ENCODE measurements around the gene ZNF33B. TPM values are rescaled to one million over a fixed set of nuclear protein-coding genes. Genes with fewer than 3 reads are reported as not detected.
A peak's percentile ranks its signal among the peaks of the same experiment; 100 is the strongest.

The ZNF33B gene
- total RNA-seq, 1 donor from 2014 or later: 21.5 TPM

DNA sequence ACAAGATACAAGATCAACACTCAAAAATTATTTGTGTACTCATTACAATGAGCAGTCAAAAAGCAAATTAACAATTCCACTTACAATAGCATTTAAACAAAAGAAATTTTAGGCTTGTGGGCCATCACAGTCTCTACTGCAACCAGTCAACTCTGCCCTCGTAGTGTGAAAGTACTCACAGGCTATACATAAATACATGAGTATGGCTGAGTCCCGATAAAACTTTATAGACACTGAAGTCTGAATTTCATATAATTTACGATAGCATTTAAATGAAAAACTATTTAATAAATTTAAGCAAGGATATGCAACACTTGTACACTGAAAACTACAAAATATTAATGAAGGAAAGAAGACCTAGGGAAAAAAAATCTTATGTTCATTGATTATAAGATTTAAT lies 90.1 kb downstream of the ZNF33B start:
- Mint-ChIP-seq H3K36me3 (ENCODE audit: low read depth) (peaks cover 62% of the 10 kb centered on the region), H3K4me1 (peaks cover 39% of the 10 kb centered on the region), H3K9me3 (peaks cover 21% of the 10 kb centered on the region), H3K27me3 (ENCODE audit: low read depth) (no peaks in the 10 kb centered on the region), H3K4me3 (peak overlapping the region; percentile 14), H3K27ac (ENCODE audit: unreplicated experiment) (no peak overlapping the region)
- DNase-seq (ENCODE audit: low read depth, low spot score): no peak
- TF ChIP-seq, protein P1, sequence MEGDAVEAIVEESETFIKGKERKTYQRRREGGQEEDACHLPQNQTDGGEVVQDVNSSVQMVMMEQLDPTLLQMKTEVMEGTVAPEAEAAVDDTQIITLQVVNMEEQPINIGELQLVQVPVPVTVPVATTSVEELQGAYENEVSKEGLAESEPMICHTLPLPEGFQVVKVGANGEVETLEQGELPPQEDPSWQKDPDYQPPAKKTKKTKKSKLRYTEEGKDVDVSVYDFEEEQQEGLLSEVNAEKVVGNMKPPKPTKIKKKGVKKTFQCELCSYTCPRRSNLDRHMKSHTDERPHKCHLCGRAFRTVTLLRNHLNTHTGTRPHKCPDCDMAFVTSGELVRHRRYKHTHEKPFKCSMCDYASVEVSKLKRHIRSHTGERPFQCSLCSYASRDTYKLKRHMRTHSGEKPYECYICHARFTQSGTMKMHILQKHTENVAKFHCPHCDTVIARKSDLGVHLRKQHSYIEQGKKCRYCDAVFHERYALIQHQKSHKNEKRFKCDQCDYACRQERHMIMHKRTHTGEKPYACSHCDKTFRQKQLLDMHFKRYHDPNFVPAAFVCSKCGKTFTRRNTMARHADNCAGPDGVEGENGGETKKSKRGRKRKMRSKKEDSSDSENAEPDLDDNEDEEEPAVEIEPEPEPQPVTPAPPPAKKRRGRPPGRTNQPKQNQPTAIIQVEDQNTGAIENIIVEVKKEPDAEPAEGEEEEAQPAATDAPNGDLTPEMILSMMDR (conservative IDR thresholded peaks at IDR 0.05): no peak

DNA sequence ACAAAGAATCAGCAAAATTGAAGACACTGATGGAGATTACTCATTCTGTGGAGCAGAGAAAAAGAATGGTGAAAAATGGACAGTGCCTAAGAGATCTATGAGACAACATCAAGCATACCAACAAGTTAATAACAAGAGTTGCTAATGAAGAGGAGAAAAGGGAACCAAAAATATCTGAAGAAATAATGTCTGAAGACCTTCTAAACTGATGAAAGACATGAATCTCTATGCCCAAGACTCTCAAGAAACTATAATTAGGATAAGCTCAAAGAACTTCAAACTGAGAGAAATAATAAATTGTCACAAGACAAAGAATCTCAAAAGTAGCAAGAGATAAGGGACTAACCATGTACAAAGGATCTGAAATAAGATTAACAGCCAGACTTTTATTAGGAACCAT lies 93.4 kb downstream of the ZNF33B start:
- DNase-seq (ENCODE audit: low read depth, low spot score): no peak
- H3K4me3 Mint-ChIP-seq: peak overlapping the region; percentile 33
- no peaks in the 10 kb centered on the region for H3K27me3 Mint-ChIP-seq (ENCODE audit: low read depth)
- H3K4me1 Mint-ChIP-seq: peaks cover 16% of the 10 kb centered on the region
- peaks cover 72% of the 10 kb centered on the region for H3K36me3 Mint-ChIP-seq (ENCODE audit: low read depth)
- peaks cover 29% of the 10 kb centered on the region for H3K9me3 Mint-ChIP-seq
- H3K27ac Mint-ChIP-seq (ENCODE audit: unreplicated experiment): no peak overlapping the region
- TF ChIP-seq, protein P1 (conservative IDR thresholded peaks at IDR 0.05): no peak

- Mint-ChIP-seq H3K4me1 (peaks cover 13% of the 10 kb centered on the region), H3K27ac (ENCODE audit: unreplicated experiment) (no peak overlapping the region), H3K9me3 (peaks cover 27% of the 10 kb centered on the region), H3K4me3 (peak overlapping the region; percentile 52), H3K36me3 (ENCODE audit: low read depth) (peaks cover 70% of the 10 kb centered on the region), H3K27me3 (ENCODE audit: low read depth) (no peaks in the 10 kb centered on the region)
- TF ChIP-seq, protein P1 (conservative IDR thresholded peaks at IDR 0.05): no peak
- DNase-seq (ENCODE audit: low read depth, low spot score): no peak
Observed at GRCh38 chr10:42543840-42544372, 94.5 kb downstream of the ZNF33B start.

Other genes starting within 250 kb of the ZNF33B start
- 27.7 TPM in 2 replicates for gene BMS1, start 144.2 kb upstream of the ZNF33B start, total RNA-seq